ENCODE measurements around the gene HSD11B1L.

DNA sequence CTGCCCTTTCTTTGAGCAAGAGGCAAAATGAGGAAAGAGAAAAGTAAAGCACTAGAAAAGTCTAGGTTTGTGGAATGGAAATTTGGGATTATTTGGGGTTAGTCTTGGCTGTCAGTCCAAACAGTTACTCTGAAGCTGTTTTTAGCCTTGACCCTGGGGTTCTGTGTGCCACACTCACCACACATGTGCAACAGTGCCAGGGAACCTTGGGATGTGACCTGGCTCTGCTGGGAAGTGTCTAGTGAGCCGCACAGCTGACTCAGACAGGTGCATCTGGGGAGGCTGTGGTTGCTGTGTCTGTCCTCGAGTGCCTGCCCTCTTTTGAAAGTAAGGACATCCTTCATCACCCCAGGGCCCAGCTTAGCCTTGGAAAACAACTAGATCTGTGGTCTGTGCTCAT is 16.3 kb upstream of the HSD11B1L start:
- TF ChIP-seq, protein P1, sequence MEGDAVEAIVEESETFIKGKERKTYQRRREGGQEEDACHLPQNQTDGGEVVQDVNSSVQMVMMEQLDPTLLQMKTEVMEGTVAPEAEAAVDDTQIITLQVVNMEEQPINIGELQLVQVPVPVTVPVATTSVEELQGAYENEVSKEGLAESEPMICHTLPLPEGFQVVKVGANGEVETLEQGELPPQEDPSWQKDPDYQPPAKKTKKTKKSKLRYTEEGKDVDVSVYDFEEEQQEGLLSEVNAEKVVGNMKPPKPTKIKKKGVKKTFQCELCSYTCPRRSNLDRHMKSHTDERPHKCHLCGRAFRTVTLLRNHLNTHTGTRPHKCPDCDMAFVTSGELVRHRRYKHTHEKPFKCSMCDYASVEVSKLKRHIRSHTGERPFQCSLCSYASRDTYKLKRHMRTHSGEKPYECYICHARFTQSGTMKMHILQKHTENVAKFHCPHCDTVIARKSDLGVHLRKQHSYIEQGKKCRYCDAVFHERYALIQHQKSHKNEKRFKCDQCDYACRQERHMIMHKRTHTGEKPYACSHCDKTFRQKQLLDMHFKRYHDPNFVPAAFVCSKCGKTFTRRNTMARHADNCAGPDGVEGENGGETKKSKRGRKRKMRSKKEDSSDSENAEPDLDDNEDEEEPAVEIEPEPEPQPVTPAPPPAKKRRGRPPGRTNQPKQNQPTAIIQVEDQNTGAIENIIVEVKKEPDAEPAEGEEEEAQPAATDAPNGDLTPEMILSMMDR (IDR thresholded peaks at IDR 0.05), result no peak
- no peak for TF ChIP-seq EP300 (IDR thresholded peaks at IDR 0.05)

All from tibial nerve (tissue), 4 donors.